RWPE2 (cell line): ENCODE data around the gene GSG1L.

ENCODE experiments used
- ATAC-seq: fragments of 200-7000 bp; cut with Tn5 transposase; 3 replicates; pipeline ENCODE4 v1.9.1; 2021; ENCODE audit warnings: low read depth
- DNase-seq: peaks from one replicate; pipeline ENCODE4 v3.0.0-alpha.2; 2020; ENCODE audit warnings: low spot score
- H3K27ac ChIP-seq: fragments of 450-650 bp; 2 replicates; pipeline ENCODE4 v1.5.1; 2017; ENCODE audit warnings: mild to moderate bottlenecking; ENCODE audit not compliant: poor library complexity, severe bottlenecking
- H3K27me3 ChIP-seq: fragments of 250-450 bp; sonication (Bioruptor Pico); 2 replicates; pipeline ENCODE4 v1.5.1; 2021; ENCODE audit warnings: mild to moderate bottlenecking, moderate library complexity; ENCODE audit not compliant: insufficient read depth, poor library complexity, severe bottlenecking
- H3K36me3 ChIP-seq: fragments of 250-450 bp; sonication (Bioruptor Pico); 2 replicates; pipeline ENCODE4 v1.5.1; 2020; ENCODE audit warnings: low read depth, mild to moderate bottlenecking, moderate library complexity
- H3K4me1 ChIP-seq: fragments of 250-450 bp; sonication (Bioruptor Pico); 2 replicates; pipeline ENCODE4 v1.5.1; 2021; ENCODE audit warnings: mild to moderate bottlenecking, moderate library complexity; ENCODE audit not compliant: insufficient read depth, poor library complexity, severe bottlenecking
- H3K4me3 ChIP-seq: fragments of 250-450 bp; sonication (Bioruptor Pico); 2 replicates; pipeline ENCODE4 v1.5.1; 2021; ENCODE audit warnings: mild to moderate bottlenecking, moderate library complexity; ENCODE audit not compliant: severe bottlenecking
- H3K9me3 ChIP-seq: fragments of 250-450 bp; sonication (Bioruptor Pico); 2 replicates; pipeline ENCODE4 v1.5.1; 2021; ENCODE audit warnings: mild to moderate bottlenecking, moderate library complexity; ENCODE audit not compliant: severe bottlenecking
- TF ChIP-seq, protein P1 (sequence below): fragments of 450-650 bp; IDR thresholded peaks from one replicate; pipeline ENCODE4 v1.5.1; 2017; ENCODE audit warnings: mild to moderate bottlenecking, moderate library complexity; ENCODE audit not compliant: poor library complexity, severe bottlenecking

The GSG1L gene

DNA sequence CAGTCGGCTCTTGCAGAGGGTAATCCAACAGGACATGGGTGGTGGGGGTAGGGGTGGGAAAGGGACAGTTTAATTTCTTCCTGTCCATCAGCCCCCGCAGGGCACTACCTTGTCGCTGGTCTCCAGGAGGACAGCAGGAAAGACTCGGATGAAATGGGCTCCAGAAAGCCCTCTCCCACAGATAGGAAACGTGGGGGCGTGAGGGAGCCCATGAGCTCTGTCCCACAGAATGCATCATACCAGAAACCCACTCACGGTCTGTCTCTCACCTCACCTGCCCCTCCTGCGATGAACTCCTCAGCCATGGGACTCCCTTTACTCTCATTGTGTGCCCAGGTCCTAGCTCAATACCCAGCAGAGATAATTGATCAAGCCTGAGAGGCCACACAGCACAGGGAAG, 240.1 kb downstream of the GSG1L start:
- peaks cover 29% of the 10 kb centered on the region for H3K27me3 ChIP-seq
- H3K36me3 ChIP-seq, result no peaks in the 10 kb centered on the region
- H3K4me1 ChIP-seq, result no peaks in the 10 kb centered on the region
- no peak overlapping the region for H3K27ac ChIP-seq
- DNase-seq (no peak), ATAC-seq (no peak)
- TF ChIP-seq, protein P1, sequence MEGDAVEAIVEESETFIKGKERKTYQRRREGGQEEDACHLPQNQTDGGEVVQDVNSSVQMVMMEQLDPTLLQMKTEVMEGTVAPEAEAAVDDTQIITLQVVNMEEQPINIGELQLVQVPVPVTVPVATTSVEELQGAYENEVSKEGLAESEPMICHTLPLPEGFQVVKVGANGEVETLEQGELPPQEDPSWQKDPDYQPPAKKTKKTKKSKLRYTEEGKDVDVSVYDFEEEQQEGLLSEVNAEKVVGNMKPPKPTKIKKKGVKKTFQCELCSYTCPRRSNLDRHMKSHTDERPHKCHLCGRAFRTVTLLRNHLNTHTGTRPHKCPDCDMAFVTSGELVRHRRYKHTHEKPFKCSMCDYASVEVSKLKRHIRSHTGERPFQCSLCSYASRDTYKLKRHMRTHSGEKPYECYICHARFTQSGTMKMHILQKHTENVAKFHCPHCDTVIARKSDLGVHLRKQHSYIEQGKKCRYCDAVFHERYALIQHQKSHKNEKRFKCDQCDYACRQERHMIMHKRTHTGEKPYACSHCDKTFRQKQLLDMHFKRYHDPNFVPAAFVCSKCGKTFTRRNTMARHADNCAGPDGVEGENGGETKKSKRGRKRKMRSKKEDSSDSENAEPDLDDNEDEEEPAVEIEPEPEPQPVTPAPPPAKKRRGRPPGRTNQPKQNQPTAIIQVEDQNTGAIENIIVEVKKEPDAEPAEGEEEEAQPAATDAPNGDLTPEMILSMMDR, result no peak
- no peak overlapping the region for H3K4me3 ChIP-seq
- no peaks in the 10 kb centered on the region for H3K9me3 ChIP-seq

DNA sequence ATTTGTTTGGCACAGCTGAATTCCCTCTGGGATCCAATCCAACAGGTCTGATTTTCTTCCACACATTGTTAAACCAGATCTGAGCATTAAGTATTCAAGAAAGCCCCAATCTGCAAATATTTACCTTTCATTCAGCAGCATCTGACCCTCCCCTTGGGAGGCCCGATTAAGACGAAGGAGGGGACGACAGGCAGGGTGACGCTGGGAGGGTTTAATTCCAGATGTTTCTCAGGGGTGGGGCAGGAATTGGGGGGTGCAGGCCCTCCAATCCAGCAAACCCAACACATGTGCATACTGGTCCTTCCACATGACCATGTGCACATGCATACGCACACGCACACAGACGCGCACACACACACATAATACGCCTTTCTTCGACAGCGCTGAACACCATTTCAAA, 240.5 kb downstream of the GSG1L start:
- no peak for DNase-seq
- TF ChIP-seq, protein P1, result no peak
- no peak overlapping the region for H3K4me3 ChIP-seq
- no peak overlapping the region for H3K27ac ChIP-seq
- peaks cover 34% of the 10 kb centered on the region for H3K27me3 ChIP-seq
- no peak for ATAC-seq
- H3K36me3 ChIP-seq, result no peaks in the 10 kb centered on the region
- no peaks in the 10 kb centered on the region for H3K9me3 ChIP-seq
- H3K4me1 ChIP-seq, result no peaks in the 10 kb centered on the region

DNA sequence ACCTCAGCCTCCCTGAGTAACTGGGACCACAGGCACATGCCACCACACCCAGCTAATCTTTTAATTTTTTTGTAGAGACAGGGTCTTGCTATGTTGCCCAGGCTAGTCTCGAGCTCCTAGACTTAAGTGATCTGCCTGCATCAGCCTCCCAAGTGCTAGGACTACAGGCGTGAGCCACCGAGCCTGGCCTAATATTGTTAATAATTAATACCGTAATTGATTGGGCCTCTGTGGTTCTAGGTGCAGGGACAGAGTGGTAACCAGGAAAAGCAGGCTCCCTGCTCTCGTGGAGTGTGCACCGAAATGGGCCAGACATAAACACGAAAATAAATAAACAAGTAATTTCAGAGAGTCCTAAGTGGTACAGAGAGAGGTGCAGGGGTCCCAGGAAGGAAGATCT, 241.0 kb downstream of the GSG1L start:
- no peak for ATAC-seq

DNA sequence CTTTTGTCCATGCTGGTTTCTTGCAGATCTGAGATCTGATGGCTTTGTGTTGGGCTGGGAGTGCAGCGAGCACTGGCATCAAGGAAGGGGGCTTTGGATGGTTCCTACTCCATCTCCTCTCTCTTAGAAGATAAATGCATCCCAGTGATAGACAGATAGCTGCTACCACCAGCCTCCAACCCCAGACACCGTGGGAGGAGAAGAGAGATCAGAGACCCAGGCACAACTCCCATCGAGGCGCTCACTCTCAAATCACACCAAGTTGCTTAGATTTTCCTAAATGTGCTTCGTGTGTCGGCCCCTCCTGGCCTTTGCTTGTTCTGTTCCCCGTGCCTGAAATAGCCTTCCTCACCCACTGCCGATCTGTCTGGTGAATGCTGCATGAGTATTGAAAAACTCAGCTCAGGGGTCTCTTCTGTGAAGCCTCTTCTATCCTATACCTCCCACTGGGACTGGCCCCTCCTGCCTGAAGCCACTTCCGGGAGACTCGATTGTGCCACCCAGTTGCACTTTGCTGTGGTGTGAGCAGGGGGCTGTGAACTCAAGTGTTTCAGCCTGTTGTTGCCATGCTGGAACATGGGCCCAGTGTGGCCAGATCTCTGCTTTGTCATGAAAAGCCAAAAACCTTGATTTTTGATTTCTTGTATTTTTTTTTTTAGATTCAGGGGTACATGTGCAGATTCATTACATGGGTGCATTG, 242.7 kb downstream of the GSG1L start:
- no peak for DNase-seq
- ATAC-seq, result no peak
- TF ChIP-seq, protein P1, result no peak
- no peak overlapping the region for H3K4me3 ChIP-seq
- H3K36me3 ChIP-seq, result no peaks in the 10 kb centered on the region
- H3K9me3 ChIP-seq, result no peaks in the 10 kb centered on the region
- no peak overlapping the region for H3K27ac ChIP-seq
- no peaks in the 10 kb centered on the region for H3K4me1 ChIP-seq
- peaks cover 42% of the 10 kb centered on the region for H3K27me3 ChIP-seq

More for the DNA sequence above, 241.0 kb downstream of the GSG1L start:
- H3K4me3 ChIP-seq, result no peak overlapping the region
- H3K4me1 ChIP-seq, result no peaks in the 10 kb centered on the region
- TF ChIP-seq, protein P1, result no peak
- H3K9me3 ChIP-seq, result no peaks in the 10 kb centered on the region
- no peaks in the 10 kb centered on the region for H3K36me3 ChIP-seq
- H3K27ac ChIP-seq, result no peak overlapping the region
- H3K27me3 ChIP-seq, result peaks cover 38% of the 10 kb centered on the region
- no peak for DNase-seq

DNA sequence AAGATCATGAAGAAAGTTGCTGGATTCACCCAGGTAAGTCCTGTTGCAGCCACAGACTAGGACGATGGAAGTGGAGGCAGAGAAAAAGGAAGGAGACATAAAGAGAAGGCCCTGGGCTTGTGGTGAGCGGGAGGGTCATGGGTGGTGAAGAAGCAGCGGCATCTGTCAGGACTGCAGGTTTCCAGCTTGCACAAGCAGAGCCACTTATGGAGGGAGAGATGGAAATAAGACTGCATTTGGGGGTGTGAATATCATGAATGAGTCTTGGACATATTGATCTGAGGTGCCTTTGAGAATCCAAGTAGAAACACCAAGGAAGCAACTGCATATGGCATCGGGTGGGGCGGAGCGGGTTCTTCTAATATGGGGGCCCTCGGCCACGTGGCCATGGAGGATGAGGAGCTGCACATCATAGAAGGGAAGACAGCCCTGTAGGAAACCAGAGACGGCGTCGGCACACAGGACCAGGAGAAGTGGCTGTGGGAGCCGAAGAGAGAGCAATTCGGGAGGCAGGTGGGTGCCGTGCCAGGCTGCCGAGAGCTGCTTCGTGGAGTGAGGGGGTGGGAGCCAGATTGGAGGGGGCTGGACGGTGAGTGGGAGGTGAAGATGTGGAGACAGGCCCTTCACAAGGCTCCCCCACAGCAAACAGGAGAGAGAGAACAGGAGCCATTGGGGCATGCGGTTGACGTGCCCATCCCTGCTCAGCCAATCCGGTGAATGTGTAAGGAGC, 243.5 kb downstream of the GSG1L start:
- ATAC-seq, result no peak
- Histone ChIP-seq H3K36me3 (no peaks in the 10 kb centered on the region), H3K27ac (no peak overlapping the region), H3K9me3 (no peaks in the 10 kb centered on the region), H3K4me3 (no peak overlapping the region), H3K27me3 (peaks cover 42% of the 10 kb centered on the region), H3K4me1 (no peaks in the 10 kb centered on the region)
- no peak for DNase-seq
- TF ChIP-seq, protein P1, result no peak
